Trophoblast cell (in vitro differentiated cells and primary cell): ENCODE data around the gene TBL3.
"Not testable (repeated sequence)": the region's sequence is repeated elsewhere in the genome, so short reads cannot be mapped to it uniquely, and the experiment has no call there.

Experiments
- DNase-seq, 2 donors: peaks; one replicate each; pipeline ENCODE4 v3.0.0-alpha.2; 2016
- H2AFZ ChIP-seq: 2 replicates; pipeline ENCODE4 v1.6.1; 2013; ENCODE audit warnings: low read length, moderate library complexity, mild to moderate bottlenecking; ENCODE audit not compliant: insufficient read depth, poor library complexity
- H2AK5ac ChIP-seq: 2 replicates; pipeline ENCODE4 v1.6.1; 2013; ENCODE audit warnings: mild to moderate bottlenecking, low read length
- H2BK120ac ChIP-seq: 2 replicates; pipeline ENCODE4 v1.6.1; 2013; ENCODE audit warnings: low read length, mild to moderate bottlenecking, moderate library complexity; ENCODE audit not compliant: insufficient read depth, poor library complexity
- H2BK12ac ChIP-seq: 2 replicates; pipeline ENCODE4 v1.6.1; 2013; ENCODE audit warnings: mild to moderate bottlenecking, low read length, moderate library complexity
- H2BK5ac ChIP-seq: 2 replicates; pipeline ENCODE4 v1.6.1; 2013; ENCODE audit warnings: low read length, low read depth, moderate library complexity, mild to moderate bottlenecking; ENCODE audit not compliant: poor library complexity
- H3K14ac ChIP-seq: 2 replicates; pipeline ENCODE4 v1.6.1; 2013; ENCODE audit warnings: mild to moderate bottlenecking, low read length
- H3K18ac ChIP-seq: 2 replicates; pipeline ENCODE4 v1.6.1; 2013; ENCODE audit warnings: mild to moderate bottlenecking, low read length
- H3K23ac ChIP-seq: 2 replicates; pipeline ENCODE4 v1.6.1; 2013; ENCODE audit warnings: low read length
- H3K27ac ChIP-seq: 2 replicates; pipeline ENCODE4 v1.5.1; 2013; ENCODE audit warnings: low read depth, mild to moderate bottlenecking, inconsistent platforms, low read length, moderate library complexity
- H3K27me3 ChIP-seq: 2 replicates; pipeline ENCODE4 v1.6.1; 2013; ENCODE audit warnings: inconsistent platforms, mild to moderate bottlenecking, low read length, moderate library complexity; ENCODE audit not compliant: insufficient read depth
- H3K36me3 ChIP-seq, 2 experiments: 1 replicate in 1 of 2; 2 replicates in 1 of 2; pipeline ENCODE4 v1.6.1; 2013; ENCODE audit warnings: low read length in 2 of 2, mild to moderate bottlenecking in 2 of 2, moderate library complexity in 1 of 2; ENCODE audit not compliant: insufficient read depth in 2 of 2, control insufficient read depth in 1 of 2
- H3K4ac ChIP-seq: 2 replicates; pipeline ENCODE4 v1.6.1; 2013; ENCODE audit warnings: low read depth, mild to moderate bottlenecking, low read length, moderate library complexity
- H3K4me1 ChIP-seq, 2 experiments: 1 replicate in 1 of 2; 2 replicates in 1 of 2; pipeline ENCODE4 v1.6.1; 2013; ENCODE audit warnings: low read length in 2 of 2, mild to moderate bottlenecking in 2 of 2, moderate library complexity in 1 of 2; ENCODE audit not compliant: insufficient read depth in 2 of 2, control insufficient read depth in 1 of 2
- H3K4me2 ChIP-seq: 2 replicates; pipeline ENCODE4 v1.6.1; 2013; ENCODE audit warnings: inconsistent platforms, mild to moderate bottlenecking, low read length, moderate library complexity
- H3K4me3 ChIP-seq: 2 replicates; pipeline ENCODE4 v1.5.1; 2013; ENCODE audit warnings: mild to moderate bottlenecking, low read depth, low read length, inconsistent platforms
- H3K79me1 ChIP-seq: one replicate; pipeline ENCODE4 v1.6.1; 2013; ENCODE audit warnings: low read length
- H3K79me2 ChIP-seq: 2 replicates; pipeline ENCODE4 v1.6.1; 2013; ENCODE audit warnings: low read length, mild to moderate bottlenecking; ENCODE audit not compliant: control insufficient read depth, insufficient read depth, poor library complexity
- H3K9ac ChIP-seq: 2 replicates; pipeline ENCODE4 v1.6.1; 2013; ENCODE audit warnings: mild to moderate bottlenecking, low read length
- H3K9me3 ChIP-seq: 2 replicates; pipeline ENCODE4 v1.6.1; 2013; ENCODE audit warnings: low read depth, mild to moderate bottlenecking, control low read depth, inconsistent platforms, low read length; ENCODE audit not compliant: insufficient read depth
- H4K12ac ChIP-seq: 2 replicates; pipeline ENCODE4 v1.6.1; 2013; ENCODE audit warnings: low read depth, mild to moderate bottlenecking, low read length, moderate library complexity
- H4K8ac ChIP-seq: 2 replicates; pipeline ENCODE4 v1.6.1; 2013; ENCODE audit warnings: low read depth, mild to moderate bottlenecking, low read length, moderate library complexity
- H4K91ac ChIP-seq: one replicate; pipeline ENCODE4 v1.6.1; 2013; ENCODE audit warnings: low read depth, mild to moderate bottlenecking, low read length, moderate library complexity
- WGBS: extraction: QIAGEN DNeasy Blood & Tissue Kit; methylation state at CpG from one replicate; pipeline ENCODE4 v1.1.7; 2013; ENCODE audit warnings: missing lambda C conversion rate; ENCODE audit not compliant: insufficient read length, insufficient coverage; ENCODE audit errors: extremely low coverage; 5-methylcytosine and 5-hydroxymethylcytosine counted together

The TBL3 gene

GRCh38 chr16:1938910-1939309, 32.9 kb upstream of the TBL3 start:
- WGBS: no CpG with 5 or more reads among the region's 17 CpGs
- Histone ChIP-seq H2BK12ac (no peak overlapping the region), H3K9ac (no peak overlapping the region), H4K8ac (no peak overlapping the region), H3K79me1 (peaks cover 7% of the 10 kb centered on the region), H3K4me2 (no peak overlapping the region), H3K18ac (no peak overlapping the region), H3K4ac (no peak overlapping the region), H3K23ac (no peak overlapping the region), H3K4me3 (no peak overlapping the region), H3K9me3 (no peaks in the 10 kb centered on the region), H3K36me3 (peaks cover 24 to 27% of the 10 kb centered on the region in 2 experiments), H2AK5ac (no peak overlapping the region), H3K4me1 (peaks cover 22 to 26% of the 10 kb centered on the region in 2 experiments), H2AFZ (no peak overlapping the region), H2BK120ac (no peak overlapping the region), H3K27ac (no peak overlapping the region), H2BK5ac (no peak overlapping the region), H4K12ac (no peak overlapping the region), H4K91ac (no peak overlapping the region), H3K14ac (no peak overlapping the region), H3K27me3 (no peaks in the 10 kb centered on the region), H3K79me2 (peaks cover 3% of the 10 kb centered on the region)
- DNase-seq: no peak

GRCh38 chr16:1939833-1940232, 32.0 kb upstream of the TBL3 start:
- not testable (repeated sequence) for H3K4me2 ChIP-seq, H3K9me3 ChIP-seq, H4K91ac ChIP-seq, H3K4me3 ChIP-seq, H3K9ac ChIP-seq, H3K79me2 ChIP-seq, H3K27ac ChIP-seq, H3K23ac ChIP-seq, DNase-seq, H4K12ac ChIP-seq, H3K4ac ChIP-seq, H3K18ac ChIP-seq, H3K27me3 ChIP-seq, H2BK12ac ChIP-seq, H3K79me1 ChIP-seq, H2AK5ac ChIP-seq, H4K8ac ChIP-seq, H2BK120ac ChIP-seq, H3K14ac ChIP-seq, H2AFZ ChIP-seq, H2BK5ac ChIP-seq
- no CpG with 5 or more reads among the region's 8 CpGs for WGBS
- Histone ChIP-seq H3K4me1 (peaks cover 22 to 26% of the 10 kb centered on the region in 2 experiments), H3K36me3 (peaks cover 24 to 27% of the 10 kb centered on the region in 2 experiments)

GRCh38 chr16:1940273-1941161, 31.3 kb upstream of the TBL3 start:
- Histone ChIP-seq H3K4me3 (no peak overlapping the region), H4K12ac (no peak overlapping the region), H3K27ac (no peak overlapping the region), H3K79me1 (peaks cover 7% of the 10 kb centered on the region), H2AK5ac (no peak overlapping the region), H2BK120ac (no peak overlapping the region), H3K27me3 (no peaks in the 10 kb centered on the region), H3K4ac (no peak overlapping the region), H3K79me2 (peaks cover 3% of the 10 kb centered on the region), H2BK5ac (no peak overlapping the region), H2AFZ (no peak overlapping the region), H3K14ac (no peak overlapping the region), H3K9ac (no peak overlapping the region), H3K23ac (no peak overlapping the region), H4K91ac (no peak overlapping the region), H2BK12ac (no peak overlapping the region), H4K8ac (no peak overlapping the region), H3K9me3 (peaks cover 5% of the 10 kb centered on the region), H3K4me1 (peaks cover 22 to 26% of the 10 kb centered on the region in 2 experiments), H3K18ac (no peak overlapping the region), H3K4me2 (no peak overlapping the region), H3K36me3 (peaks cover 24 to 27% of the 10 kb centered on the region in 2 experiments)
- WGBS: no CpG with 5 or more reads among the region's 23 CpGs
- DNase-seq: peak; percentile 78 to 80

GRCh38 chr16:1941162-1942046, 30.4 kb upstream of the TBL3 start:
- Histone ChIP-seq H4K12ac (no peak overlapping the region), H4K8ac (peak overlapping the region; percentile 32), H2BK5ac (peak overlapping the region; percentile 6), H3K27ac (peak overlapping the region; percentile 39), H3K36me3 (peaks cover 24 to 27% of the 10 kb centered on the region in 2 experiments), H2BK12ac (no peak overlapping the region), H3K9me3 (peaks cover 7% of the 10 kb centered on the region), H3K14ac (no peak overlapping the region), H2AFZ (no peak overlapping the region), H3K4me3 (no peak overlapping the region), H3K18ac (peak overlapping the region; percentile 34), H4K91ac (peak overlapping the region; percentile 21), H3K4me2 (peak overlapping the region; percentile 92), H2AK5ac (no peak overlapping the region), H3K9ac (no peak overlapping the region), H2BK120ac (no peak overlapping the region), H3K4ac (peak overlapping the region; percentile 2), H3K23ac (no peak overlapping the region), H3K79me1 (peaks cover 7% of the 10 kb centered on the region), H3K4me1 (peaks cover 22 to 26% of the 10 kb centered on the region in 2 experiments), H3K27me3 (no peaks in the 10 kb centered on the region), H3K79me2 (peaks cover 3% of the 10 kb centered on the region)
- no CpG with 5 or more reads among the region's 30 CpGs for WGBS
- DNase-seq: peak; percentile 83
